GM19240 (cell line): Measurements from ENCODE around the gene PHACTR1.

Experiments
- DNase-seq: peaks from one replicate; pipeline ENCODE4 v3.0.0; 2011; ENCODE audit warnings: low spot score; ENCODE audit not compliant: insufficient read length

The PHACTR1 gene

DNA sequence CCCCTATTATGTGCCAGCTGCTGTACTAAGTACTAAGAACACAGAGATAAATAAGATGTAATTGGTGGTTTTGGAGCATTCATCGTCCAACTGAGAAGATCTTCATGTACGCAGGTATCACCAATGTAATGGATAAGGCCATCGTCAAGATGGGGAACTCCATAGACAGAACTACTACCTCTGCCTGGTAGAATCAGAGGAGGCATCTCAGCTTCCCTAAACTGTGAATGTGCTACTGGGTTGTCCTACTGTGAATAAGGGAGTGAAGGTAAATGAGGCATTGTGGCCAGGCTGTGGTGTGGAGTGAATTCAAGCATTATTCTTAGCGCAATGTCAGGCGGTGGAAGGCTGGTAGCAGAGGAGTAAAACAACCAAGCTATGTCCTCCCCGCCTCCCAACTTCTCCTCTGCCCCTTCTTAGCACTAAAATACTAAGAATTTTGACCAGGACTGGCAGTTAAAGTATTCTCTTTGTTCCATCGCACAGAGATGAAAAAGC, 543.6 kb downstream of the PHACTR1 start:
- DNase-seq, result no peak

DNA sequence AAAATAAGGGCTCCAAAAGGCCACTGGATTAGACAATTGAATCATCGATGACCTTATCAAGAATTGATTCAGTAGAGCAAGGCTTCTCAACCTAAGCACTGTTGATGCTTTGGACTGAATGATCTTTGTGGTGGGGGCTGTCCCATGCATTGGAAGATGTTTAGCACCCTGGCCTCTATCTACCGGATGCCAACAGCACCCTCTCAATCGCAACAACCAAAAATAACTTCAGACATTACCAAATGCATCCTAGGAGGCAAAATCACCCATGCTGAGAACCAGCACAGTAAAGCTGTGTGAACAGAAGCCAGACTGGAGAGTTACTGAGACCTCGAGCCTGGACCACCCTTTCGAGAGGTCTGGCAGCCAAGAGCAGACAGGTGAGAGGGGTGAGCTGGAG, 544.3 kb downstream of the PHACTR1 start:
- no peak for DNase-seq

GRCh38 chr6:13261464-13261994, 545.0 kb downstream of the PHACTR1 start:
- DNase-seq, result no peak

DNA sequence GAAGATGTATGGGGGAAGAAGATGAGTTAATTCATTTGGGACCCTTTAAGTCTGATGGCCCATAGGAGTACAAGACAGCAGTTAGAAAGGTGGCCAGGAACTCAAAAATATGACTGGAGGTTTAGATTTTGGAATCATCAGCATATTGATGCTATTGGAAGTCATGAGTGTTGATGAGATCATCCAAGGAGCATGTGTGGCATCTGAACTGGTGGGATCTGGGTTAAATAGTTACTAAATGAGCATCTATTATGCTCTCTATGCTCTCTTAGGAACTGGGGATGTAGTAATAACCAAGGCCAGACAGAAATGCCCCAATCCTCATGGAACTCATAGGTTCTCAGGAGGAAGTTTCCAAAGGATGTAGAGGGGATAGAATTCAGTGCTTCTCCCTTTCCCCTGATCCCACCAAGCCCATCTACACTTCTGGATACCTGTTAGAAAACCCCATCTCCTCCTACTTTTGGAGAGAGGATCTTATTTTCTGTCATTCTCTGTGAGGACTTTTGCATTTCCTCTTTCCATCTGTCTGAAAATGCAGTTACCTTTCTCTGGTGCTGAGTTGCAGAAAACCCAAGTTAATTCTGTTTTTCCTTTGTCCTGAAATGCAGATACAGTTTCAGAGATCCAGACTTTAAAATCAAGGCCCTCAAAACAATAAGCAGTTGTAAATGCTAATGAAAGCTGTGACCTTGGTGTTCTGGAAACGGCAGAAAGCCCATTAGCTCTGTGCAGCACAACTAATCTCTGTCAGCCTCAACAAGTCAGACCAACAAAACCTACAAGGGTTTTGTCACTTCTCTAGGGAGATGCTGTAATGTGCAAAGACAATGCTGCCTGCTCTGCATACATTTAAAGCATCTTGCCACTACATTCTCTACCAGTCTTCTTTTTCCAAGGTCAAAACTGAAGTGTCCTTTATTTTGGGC, 546.0 kb downstream of the PHACTR1 start:
- no peak for DNase-seq

DNA sequence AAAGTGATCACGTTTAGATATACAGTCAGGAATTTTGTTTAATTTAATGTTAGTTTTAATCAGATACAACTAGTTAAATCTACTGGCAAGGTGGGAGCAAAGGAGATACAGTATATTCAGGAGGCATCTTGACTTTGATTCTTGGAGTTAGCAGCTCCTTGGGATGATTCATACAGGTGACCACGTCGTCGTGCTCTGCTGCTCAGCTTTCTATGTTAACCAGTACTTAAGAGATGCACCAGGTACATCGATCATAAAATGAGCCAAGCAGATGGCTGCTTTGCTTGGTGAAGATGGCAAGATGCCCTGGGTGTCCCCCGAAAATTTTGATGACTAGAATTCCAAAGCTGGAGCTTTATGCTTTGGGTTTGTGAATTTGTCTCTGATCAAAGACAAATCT, 547.1 kb downstream of the PHACTR1 start:
- DNase-seq, result no peak

GRCh38 chr6:13267142-13267651, 550.6 kb downstream of the PHACTR1 start:
- DNase-seq, result no peak

DNA sequence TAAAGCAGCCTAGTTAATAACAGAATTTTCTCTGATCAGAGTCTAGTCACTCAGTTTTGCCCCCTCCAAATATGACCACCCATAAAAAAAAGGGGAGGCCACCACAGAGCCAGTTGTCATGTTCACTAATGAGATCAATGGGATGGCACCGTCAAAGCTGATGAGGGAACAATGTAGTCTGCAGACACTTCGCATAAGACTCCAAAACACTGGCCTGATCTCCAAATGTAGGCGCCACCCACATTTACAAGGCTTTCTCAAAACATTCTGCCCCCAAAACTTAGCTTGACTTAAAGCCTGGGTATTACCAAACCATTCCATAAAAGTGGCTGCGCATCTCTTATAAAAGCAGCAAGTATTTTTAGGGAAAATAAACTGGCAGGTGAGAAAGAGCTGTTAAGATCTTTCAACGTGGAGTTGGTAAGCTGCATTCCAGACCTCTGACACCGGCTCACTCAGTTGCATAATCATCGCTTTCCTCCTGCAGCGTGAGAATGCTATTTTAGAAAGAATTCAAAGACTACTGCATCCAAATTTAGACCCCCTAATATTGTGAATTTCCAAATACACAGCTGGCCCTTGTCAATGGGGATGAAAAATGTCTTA, 552.4 kb downstream of the PHACTR1 start:
- no peak for DNase-seq

GRCh38 chr6:13272131-13273046, 555.8 kb downstream of the PHACTR1 start:
- DNase-seq, result no peak

DNA sequence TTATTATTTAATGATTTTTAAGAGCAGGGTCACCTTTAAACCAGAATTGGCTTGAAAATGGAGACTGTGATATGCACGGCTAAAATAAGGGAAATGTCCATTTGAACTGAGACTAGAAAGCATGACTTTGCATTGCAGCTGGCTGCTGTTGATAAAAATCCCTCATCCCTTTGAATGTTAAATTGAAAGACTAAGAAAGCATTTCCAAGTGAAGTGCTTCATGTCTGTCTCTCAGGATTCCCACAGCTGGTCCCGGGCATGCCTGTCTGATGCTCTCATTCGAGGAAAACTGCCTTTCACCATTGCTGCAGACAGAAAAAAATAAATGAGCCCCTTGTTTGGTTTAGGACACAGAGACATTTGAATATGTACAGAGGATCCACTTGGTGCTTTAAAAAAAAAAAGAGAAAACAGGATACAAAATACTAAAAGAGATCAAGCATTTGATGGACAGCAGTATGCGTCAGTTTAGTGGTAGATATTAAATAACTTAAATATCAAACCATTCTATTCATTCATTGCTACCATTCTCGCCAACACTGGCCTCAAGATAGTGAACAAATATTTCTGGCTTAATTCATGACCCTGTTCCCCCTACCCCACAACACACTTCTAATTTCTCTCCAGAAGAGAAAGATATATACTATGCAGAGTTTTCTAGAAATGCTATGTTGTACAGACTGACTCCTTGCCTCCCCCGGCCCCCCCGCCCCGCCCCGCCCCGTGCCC, 556.8 kb downstream of the PHACTR1 start:
- DNase-seq, result no peak

GRCh38 chr6:13273931-13274706, 557.6 kb downstream of the PHACTR1 start:
- DNase-seq, result no peak

DNA sequence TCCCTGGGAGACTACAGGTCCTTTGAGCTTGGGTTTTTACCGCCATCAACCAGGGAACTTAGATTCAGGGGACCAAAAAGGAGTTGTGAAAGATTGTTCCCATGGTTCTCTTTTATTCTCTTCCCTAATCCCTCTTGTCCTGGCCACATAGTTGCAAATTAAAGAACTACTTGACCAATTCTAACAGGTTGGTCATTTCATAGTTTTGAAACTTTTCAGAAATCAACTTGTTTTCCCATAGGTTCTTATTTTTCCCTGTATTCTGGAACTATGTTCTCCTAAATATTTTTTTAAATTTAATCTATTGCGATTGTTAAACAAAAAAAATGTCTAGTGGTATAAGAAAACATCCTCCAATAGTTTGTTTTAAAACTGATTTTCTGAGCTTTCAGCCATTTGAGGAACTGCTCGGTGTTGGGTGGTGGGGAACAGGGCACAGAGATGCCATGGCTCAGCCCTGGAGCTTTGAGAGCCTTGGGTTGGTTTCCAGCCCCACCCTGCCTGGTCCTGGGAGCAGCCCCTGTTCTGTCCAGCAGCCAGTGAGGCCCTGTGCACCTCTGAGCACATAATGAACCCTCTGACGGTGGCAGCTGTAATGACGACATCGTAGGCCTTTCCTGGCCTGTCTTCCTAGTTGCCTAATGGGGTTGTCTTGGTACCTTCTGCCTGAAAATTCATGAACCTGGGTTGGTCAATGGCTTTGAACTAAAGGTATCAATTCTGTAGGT, 558.3 kb downstream of the PHACTR1 start:
- DNase-seq, result no peak

GRCh38 chr6:13275435-13275989, 558.9 kb downstream of the PHACTR1 start:
- DNase-seq, result no peak

- DNase-seq, result no peak
Measured at GRCh38 chr6:13277231-13277630, 560.7 kb downstream of the PHACTR1 start.

- DNase-seq, result no peak
Measured at GRCh38 chr6:13278164-13278563, 561.6 kb downstream of the PHACTR1 start.

DNA sequence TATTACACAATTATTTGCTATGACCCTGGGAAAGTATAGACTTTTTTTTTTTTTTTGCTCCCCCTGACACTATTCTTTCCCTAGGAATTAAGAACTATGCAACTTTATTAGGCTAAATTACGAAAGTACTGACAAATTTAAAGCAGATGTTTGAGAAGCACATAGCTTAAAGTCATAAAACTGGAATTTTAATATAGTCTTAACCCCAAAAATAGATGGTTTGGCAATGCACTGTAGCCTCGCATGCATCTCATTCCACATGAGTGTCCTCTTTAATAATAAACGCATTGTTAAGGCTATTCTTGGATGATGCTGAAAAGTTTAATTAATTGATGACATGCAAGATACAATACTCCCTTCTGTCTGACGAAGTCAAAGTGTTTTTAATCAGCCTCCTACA, 562.4 kb downstream of the PHACTR1 start:
- no peak for DNase-seq

GRCh38 chr6:13280254-13280653, 563.7 kb downstream of the PHACTR1 start:
- no peak for DNase-seq

DNA sequence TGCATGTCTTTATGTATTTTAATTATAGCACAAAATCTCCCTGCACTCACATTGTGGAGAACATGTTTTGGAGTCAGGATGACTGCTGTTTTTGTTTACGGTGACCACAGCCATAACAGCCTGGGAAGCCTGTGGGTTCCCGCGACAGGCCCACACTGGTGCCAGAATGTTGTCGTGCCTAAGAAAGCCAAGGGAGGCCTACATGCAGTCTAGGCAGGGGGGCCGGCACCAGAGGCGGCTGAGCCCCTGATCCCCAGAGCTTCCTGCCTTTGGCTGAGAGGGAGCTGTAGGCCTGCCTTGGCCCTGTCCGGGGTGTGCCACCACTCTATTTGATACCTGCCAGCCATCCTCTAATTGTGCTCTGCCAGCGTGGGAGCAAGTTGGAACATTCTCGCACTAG, 565.1 kb downstream of the PHACTR1 start:
- no peak for DNase-seq

DNA sequence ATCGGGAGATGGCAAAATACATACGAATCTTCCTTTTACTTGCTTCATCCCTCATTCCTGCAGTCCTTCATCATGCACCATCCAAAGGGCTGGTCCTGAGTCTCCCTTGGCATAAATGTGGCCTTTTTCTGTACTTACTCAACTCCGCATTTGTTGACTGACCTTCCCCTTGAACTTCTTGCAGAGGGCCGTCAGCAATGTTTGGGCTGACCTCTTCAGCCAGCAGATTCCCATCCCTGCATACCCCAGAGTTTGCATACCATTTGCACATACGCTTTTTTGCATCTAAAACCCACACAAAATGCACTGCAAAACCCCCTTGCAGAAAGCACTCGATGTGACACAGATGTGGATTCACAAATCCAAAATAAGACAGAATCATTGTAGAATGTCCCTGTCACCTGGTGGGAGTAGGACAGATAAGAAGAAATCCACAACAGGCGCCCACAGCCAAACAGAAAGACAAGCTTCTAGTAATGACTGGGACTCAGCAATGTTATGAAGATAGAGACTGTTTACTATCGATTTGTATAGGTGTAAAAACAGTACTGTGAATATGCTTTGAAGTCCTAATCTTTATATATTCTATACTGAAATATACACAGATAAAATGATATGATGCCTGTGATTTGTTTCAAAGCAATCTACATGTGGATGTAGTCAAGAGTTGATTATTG, 566.0 kb downstream of the PHACTR1 start:
- DNase-seq, result no peak
